Neural progenitor cell (in vitro differentiated cells): ENCODE data around the gene CNP. TPM values are rescaled to one million over a fixed set of nuclear protein-coding genes. Genes with fewer than 3 reads are reported as not detected.

Source experiments
- DNase-seq: peaks from one replicate; pipeline ENCODE4 v3.0.0-alpha.2; 2016; ENCODE audit warnings: low spot score
- H2AFZ ChIP-seq: fragments of 200-600 bp; sonication (generic); replicated peaks from 2 replicates; pipeline ENCODE4 v1.6.1; 2016; ENCODE audit warnings: antibody characterized with exemption
- H3F3A ChIP-seq: fragments of 200-600 bp; sonication (generic); 2 replicates; pipeline ENCODE4 v1.6.1; 2016; ENCODE audit warnings: antibody characterized with exemption, low read depth
- H3K27ac ChIP-seq: fragments of 200-600 bp; sonication (generic); 2 replicates; pipeline ENCODE4 v1.5.1; 2016; ENCODE audit warnings: mild to moderate bottlenecking
- H3K27me3 ChIP-seq: fragments of 200-600 bp; sonication (generic); 2 replicates; pipeline ENCODE4 v1.6.1; 2016; ENCODE audit warnings: mild to moderate bottlenecking, moderate library complexity
- H3K36me3 ChIP-seq: fragments of 200-600 bp; sonication (generic); 2 replicates; pipeline ENCODE4 v1.5.1; 2016
- H3K4me1 ChIP-seq: fragments of 200-600 bp; sonication (generic); 2 replicates; pipeline ENCODE4 v1.6.1; 2016; ENCODE audit warnings: mixed run types
- H3K4me2 ChIP-seq: fragments of 200-600 bp; sonication (generic); 2 replicates; pipeline ENCODE4 v1.6.1; 2016
- H3K4me3 ChIP-seq: fragments of 200-600 bp; sonication (generic); 2 replicates; pipeline ENCODE4 v1.5.1; 2016
- H3K79me2 ChIP-seq: fragments of 200-600 bp; sonication (generic); 2 replicates; pipeline ENCODE4 v1.6.1; 2016; ENCODE audit warnings: low read depth
- H3K9ac ChIP-seq: fragments of 200-600 bp; sonication (generic); 2 replicates; pipeline ENCODE4 v1.6.1; 2016
- H3K9me3 ChIP-seq: fragments of 200-600 bp; sonication (generic); 2 replicates; pipeline ENCODE4 v1.5.1; 2016; ENCODE audit warnings: low read depth
- H4K20me1 ChIP-seq: fragments of 200-600 bp; sonication (generic); 2 replicates; pipeline ENCODE4 v1.6.1; 2016; ENCODE audit warnings: low read depth
- H3K27ac Mint-ChIP-seq: 3 replicates; pipeline ENCODE4 v1.8.0; 2021; ENCODE audit warnings: mixed read lengths
- H3K27me3 Mint-ChIP-seq: 2 replicates; pipeline ENCODE4 v1.8.0; 2022; ENCODE audit warnings: low read depth, mild to moderate bottlenecking, inconsistent platforms, moderate library complexity, mixed read lengths; ENCODE audit not compliant: insufficient read depth
- H3K36me3 Mint-ChIP-seq: 3 replicates; pipeline ENCODE4 v1.8.0; 2021; ENCODE audit warnings: mixed read lengths
- H3K4me1 Mint-ChIP-seq: 3 replicates; pipeline ENCODE4 v1.8.0; 2021; ENCODE audit warnings: mixed read lengths
- H3K4me3 Mint-ChIP-seq: 3 replicates; pipeline ENCODE4 v1.8.0; 2021; ENCODE audit warnings: mild to moderate bottlenecking, moderate library complexity, mixed read lengths
- H3K9me3 Mint-ChIP-seq: 3 replicates; pipeline ENCODE4 v1.8.0; 2020; ENCODE audit warnings: mixed read lengths
- EZH2 ChIP-seq: fragments of 200-600 bp; sonication (generic); IDR thresholded peaks from 2 replicates; pipeline ENCODE4 v1.6.1; 2017; ENCODE audit warnings: antibody characterized with exemption, mild to moderate bottlenecking, moderate library complexity
- EZH2phosphoT487 ChIP-seq: fragments of 200-600 bp; sonication (generic); IDR thresholded peaks from 2 replicates; pipeline ENCODE4 v1.6.1; 2017; ENCODE audit warnings: antibody characterized with exemption
- total RNA-seq: library from RNA; depleted of rRNA; stranded (reverse); fragments of >200 nt; gene quantifications from 2 replicates; pipeline ENCODE4 v1.2.3, GENCODE V29; 2015; ENCODE audit warnings: low replicate concordance
- TF ChIP-seq, protein P1 (sequence below): fragments of 200-600 bp; sonication (generic); IDR thresholded peaks from 2 replicates; pipeline ENCODE4 v1.5.1; 2017; ENCODE audit warnings: antibody characterized with exemption, mild to moderate bottlenecking

The CNP gene
- total RNA-seq, 1 donor from 2014 or later = 38.6 TPM

DNA sequence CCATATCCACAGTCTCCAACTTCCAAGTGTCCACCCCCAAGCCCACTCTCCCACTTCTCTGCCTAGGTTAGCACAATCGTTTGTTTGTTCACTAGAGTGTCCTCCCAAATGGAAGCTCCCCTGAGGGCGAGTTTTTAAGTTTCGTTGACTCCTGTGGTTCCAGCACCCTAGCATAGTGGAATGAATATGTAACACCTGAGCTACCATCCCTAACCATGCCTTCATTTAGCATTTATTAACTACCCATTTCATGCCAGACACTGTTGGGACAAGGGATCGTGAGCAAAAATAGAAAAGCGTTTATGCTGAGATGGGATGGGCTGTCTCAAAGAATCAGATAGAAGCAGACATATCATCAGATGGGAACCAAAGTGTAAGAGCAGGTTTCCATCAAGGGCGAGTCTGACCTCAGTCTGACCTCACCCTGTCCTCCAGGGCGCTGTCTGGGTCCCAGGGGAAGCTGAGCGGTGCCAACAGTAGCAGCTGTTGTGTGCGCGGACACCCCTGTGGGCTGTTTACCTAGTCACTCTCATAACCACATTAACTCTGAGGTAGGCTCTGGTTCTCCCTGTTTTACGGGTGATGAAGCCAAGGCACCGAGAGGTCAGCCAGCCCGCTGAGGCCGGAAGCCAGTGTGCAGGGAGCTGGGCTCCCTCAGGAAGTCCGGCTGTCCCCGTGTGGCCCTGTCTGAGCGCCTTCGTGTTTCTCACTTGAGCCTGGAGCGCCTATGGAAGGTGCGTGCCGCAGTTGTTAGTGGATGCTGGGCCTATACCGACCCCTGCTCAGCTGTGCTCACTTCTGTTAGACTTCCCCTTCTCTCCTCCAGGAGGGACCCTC, 6.2 kb downstream of the CNP start:
- TF ChIP-seq, protein P1, sequence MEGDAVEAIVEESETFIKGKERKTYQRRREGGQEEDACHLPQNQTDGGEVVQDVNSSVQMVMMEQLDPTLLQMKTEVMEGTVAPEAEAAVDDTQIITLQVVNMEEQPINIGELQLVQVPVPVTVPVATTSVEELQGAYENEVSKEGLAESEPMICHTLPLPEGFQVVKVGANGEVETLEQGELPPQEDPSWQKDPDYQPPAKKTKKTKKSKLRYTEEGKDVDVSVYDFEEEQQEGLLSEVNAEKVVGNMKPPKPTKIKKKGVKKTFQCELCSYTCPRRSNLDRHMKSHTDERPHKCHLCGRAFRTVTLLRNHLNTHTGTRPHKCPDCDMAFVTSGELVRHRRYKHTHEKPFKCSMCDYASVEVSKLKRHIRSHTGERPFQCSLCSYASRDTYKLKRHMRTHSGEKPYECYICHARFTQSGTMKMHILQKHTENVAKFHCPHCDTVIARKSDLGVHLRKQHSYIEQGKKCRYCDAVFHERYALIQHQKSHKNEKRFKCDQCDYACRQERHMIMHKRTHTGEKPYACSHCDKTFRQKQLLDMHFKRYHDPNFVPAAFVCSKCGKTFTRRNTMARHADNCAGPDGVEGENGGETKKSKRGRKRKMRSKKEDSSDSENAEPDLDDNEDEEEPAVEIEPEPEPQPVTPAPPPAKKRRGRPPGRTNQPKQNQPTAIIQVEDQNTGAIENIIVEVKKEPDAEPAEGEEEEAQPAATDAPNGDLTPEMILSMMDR = no peak
- no peak for TF ChIP-seq EZH2phosphoT487
- no peak for TF ChIP-seq EZH2
- Histone ChIP-seq H2AFZ (no peak overlapping the region), H3K9ac (no peak overlapping the region), H3K27me3 (no peaks in the 10 kb centered on the region), H3F3A (peaks cover 9% of the 10 kb centered on the region), H3K9me3 (no peaks in the 10 kb centered on the region), H3K4me3 (no peak overlapping the region), H3K79me2 (peaks cover 35% of the 10 kb centered on the region), H3K4me2 (no peak overlapping the region), H4K20me1 (peaks cover 39% of the 10 kb centered on the region), H3K36me3 (no peaks in the 10 kb centered on the region), H3K4me1 (peaks cover 3% of the 10 kb centered on the region), H3K27ac (no peak overlapping the region)
- Mint-ChIP-seq H3K4me1 (peaks cover 5% of the 10 kb centered on the region), H3K36me3 (peaks cover 28% of the 10 kb centered on the region), H3K4me3 (peak overlapping the region; percentile 12), H3K27me3 (peaks cover 2% of the 10 kb centered on the region), H3K9me3 (no peaks in the 10 kb centered on the region), H3K27ac (no peak overlapping the region)
- DNase-seq = no peak

DNA sequence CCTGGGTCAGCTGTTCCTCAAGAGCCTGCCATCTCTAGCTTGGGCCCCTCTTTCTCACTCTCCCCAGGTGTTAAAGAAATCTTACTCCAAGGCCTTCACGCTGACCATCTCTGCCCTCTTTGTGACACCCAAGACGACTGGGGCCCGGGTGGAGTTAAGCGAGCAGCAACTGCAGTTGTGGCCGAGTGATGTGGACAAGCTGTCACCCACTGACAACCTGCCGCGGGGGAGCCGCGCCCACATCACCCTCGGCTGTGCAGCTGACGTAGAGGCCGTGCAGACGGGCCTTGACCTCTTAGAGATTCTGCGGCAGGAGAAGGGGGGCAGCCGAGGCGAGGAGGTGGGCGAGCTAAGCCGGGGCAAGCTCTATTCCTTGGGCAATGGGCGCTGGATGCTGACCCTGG, 6.8 kb downstream of the CNP start:
- no peak overlapping the region for H3K4me2 ChIP-seq
- no peak overlapping the region for H3K9ac ChIP-seq
- H3K27ac ChIP-seq = no peak overlapping the region
- H3K4me1 ChIP-seq = no peaks in the 10 kb centered on the region
- H3K9me3 ChIP-seq = no peaks in the 10 kb centered on the region
- Mint-ChIP-seq H3K27ac (no peak overlapping the region), H3K4me3 (peak overlapping the region; percentile 12), H3K36me3 (peaks cover 27% of the 10 kb centered on the region), H3K4me1 (no peaks in the 10 kb centered on the region), H3K27me3 (peaks cover 2% of the 10 kb centered on the region), H3K9me3 (no peaks in the 10 kb centered on the region)
- H3K4me3 ChIP-seq = no peak overlapping the region
- H3F3A ChIP-seq = peaks cover 7% of the 10 kb centered on the region
- H3K27me3 ChIP-seq = no peaks in the 10 kb centered on the region
- TF ChIP-seq EZH2phosphoT487 (no peak), EZH2 (no peak)
- TF ChIP-seq, protein P1 = no peak
- no peak overlapping the region for H2AFZ ChIP-seq
- H3K79me2 ChIP-seq = peaks cover 29% of the 10 kb centered on the region
- no peak for DNase-seq
- H3K36me3 ChIP-seq = no peaks in the 10 kb centered on the region
- peaks cover 39% of the 10 kb centered on the region for H4K20me1 ChIP-seq

DNA sequence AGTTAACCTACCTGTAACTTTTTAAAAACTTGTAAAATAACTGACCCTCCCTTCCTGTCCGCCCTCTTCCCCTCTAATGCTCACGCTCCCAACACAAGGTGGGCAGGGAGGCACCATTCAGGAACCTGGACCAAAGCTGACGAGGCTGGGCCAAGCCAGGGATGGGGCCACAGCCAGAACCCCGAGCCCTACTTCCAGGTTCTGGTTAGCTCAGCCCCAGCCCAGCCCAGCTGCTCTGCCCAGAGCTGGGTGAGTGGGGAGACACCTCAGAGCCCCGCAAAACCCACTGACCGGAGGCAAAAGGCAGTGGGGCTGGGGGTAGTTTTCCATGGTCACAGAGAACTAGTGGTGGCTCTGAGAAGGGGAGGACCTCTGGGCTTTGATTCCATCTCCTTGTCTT, 7.4 kb downstream of the CNP start:
- no peak overlapping the region for H3K4me2 ChIP-seq
- Mint-ChIP-seq H3K27me3 (no peaks in the 10 kb centered on the region), H3K4me3 (no peak overlapping the region), H3K9me3 (no peaks in the 10 kb centered on the region), H3K4me1 (no peaks in the 10 kb centered on the region), H3K36me3 (peaks cover 26% of the 10 kb centered on the region), H3K27ac (no peak overlapping the region)
- H3K27ac ChIP-seq = no peak overlapping the region
- H3K79me2 ChIP-seq = peaks cover 23% of the 10 kb centered on the region
- H3K4me1 ChIP-seq = no peaks in the 10 kb centered on the region
- no peaks in the 10 kb centered on the region for H3K27me3 ChIP-seq
- no peak overlapping the region for H3K9ac ChIP-seq
- no peak overlapping the region for H3K4me3 ChIP-seq
- DNase-seq = no peak
- no peaks in the 10 kb centered on the region for H3K9me3 ChIP-seq
- peaks cover 11% of the 10 kb centered on the region for H3F3A ChIP-seq
- H3K36me3 ChIP-seq = no peaks in the 10 kb centered on the region
- no peak overlapping the region for H2AFZ ChIP-seq
- peaks cover 39% of the 10 kb centered on the region for H4K20me1 ChIP-seq
- TF ChIP-seq EZH2phosphoT487 (no peak), EZH2 (no peak)
- TF ChIP-seq, protein P1 = no peak
